UCSD-AML1 (cell line): ENCODE results near the gene FBXO9.
"Not testable (repeated sequence)": the region's sequence is repeated elsewhere in the genome, so short reads cannot be mapped to it uniquely, and the experiment has no call there.

ENCODE experiments used
- DNase-seq: peaks from one replicate; lab custom pipeline; 2025; ENCODE audit not compliant: unreplicated experiment; lab: John Stamatoyannopoulos, UW

The FBXO9 gene

DNA sequence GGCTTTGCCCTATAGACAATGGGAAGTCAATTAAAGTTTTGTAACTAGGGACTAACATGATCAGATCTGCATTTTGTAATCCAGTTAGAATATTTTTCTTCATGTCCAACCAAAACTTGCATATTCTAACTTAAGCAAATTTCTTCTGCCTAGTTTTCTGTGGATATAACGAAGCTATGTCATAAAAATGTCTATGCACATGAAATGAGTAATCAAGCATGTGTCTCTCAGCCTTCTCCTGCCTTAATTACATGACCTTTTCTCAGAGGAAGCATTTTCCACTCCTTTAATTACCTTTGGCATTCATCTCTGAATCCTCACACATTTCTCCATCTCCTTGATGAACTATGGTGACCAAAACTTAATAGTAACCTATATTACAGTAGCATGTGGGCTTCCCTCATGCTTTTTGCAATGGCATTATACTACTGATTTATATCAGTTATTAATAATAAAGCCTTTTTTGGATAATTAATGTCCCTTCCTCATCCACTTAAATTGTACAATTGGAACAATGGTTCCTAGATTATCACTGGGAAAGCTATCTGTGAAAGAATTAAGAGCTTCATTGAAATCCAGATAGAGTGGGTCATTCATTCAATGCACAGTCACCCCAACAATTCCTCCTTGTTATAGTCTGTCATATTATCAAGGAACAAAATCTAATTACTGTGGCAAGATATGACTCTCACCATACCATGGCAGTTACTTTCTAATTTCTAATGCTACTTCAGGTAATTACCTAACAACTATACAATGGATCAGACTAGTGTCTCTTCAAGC lies 19.1 kb upstream of the FBXO9 start:
- no peak for DNase-seq

DNA sequence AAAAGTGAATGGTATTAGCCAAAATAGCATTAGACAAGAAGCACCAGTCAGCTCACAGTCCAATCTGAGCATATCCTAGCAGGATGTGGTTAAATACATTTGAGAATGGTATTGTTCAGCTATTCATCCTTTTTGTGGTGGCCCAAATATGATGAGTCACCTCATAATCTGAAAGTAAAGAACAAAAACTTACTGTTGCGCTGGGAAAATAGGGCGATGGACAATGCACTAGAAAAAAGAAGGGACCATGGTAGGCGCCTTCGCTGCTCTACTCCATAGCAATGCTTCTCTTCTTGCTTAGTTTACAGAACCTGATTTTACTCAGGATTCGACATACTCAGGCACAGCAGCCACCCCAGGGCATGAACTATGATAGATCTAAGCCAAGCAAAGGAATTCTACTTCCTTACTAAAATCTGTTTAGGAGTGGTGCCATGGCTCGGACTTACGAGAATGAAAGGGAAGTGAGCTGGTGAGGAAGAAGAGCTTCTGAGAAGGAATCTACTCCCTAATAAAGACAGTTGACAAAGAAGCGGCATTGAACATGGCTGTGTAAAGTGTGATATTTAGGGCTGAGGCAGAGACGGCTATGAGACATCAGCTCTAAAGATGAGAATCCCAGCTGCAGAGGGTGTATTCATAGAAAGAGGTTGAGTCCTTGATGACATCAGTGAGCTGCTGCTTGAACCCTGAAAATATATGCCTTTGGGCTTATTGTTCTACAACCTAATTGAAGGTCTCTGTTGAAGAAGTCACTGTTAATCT lies 16.6 kb upstream of the FBXO9 start:
- no peak for DNase-seq

GRCh38 chr6:53049415-53049814 lies 15.8 kb upstream of the FBXO9 start:
- no peak for DNase-seq

- DNase-seq = not testable (repeated sequence)
Measured at GRCh38 chr6:53052152-53052551, 13.1 kb upstream of the FBXO9 start.

- no peak for DNase-seq
Measured at GRCh38 chr6:53054532-53054931, 10.7 kb upstream of the FBXO9 start.

GRCh38 chr6:53055873-53056272 lies 9.3 kb upstream of the FBXO9 start:
- no peak for DNase-seq

- no peak for DNase-seq
Measured at GRCh38 chr6:53056273-53056672, 8.9 kb upstream of the FBXO9 start.

DNA sequence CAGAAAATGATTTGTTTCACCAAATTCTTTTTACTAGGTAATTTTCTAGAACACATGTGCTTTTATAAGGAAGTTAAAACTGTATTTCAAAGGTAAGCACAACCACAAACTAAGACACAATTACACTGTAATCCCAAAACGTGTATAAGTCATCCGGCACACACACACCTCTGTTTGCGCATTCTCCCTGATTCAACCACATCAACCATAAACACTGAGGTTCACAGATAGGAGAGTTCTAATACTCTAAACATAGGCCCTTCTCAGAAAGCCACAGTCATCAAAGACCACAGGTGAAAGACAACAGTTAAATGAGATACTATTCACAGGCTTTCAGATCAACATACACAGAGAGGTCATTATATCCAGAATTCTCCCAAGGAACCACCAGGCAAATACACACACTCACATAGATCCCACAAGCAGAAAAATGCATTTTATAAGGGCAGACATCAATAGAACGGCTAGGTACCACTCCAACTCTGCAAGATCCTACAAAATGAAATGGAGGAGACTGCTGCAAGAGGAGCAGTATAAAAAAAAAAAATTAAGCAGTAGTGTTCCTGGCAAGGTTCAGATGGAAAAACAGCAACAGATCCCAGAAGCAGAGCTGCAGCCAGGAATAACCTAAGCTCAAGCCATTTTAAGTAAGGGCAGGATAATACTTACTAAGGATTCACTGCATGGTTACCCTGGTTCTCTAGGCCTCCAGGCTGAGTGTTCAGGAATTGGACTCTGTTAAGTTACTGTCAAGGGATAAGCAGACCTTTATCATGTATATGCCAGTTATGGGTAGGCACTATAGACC lies 6.6 kb upstream of the FBXO9 start:
- DNase-seq = no peak

GRCh38 chr6:53059648-53060589 lies 5.3 kb upstream of the FBXO9 start:
- DNase-seq = no peak

GRCh38 chr6:53062169-53062539 lies 3.0 kb upstream of the FBXO9 start:
- no peak for DNase-seq

- DNase-seq = not testable (repeated sequence)
Measured at GRCh38 chr6:53064255-53064654, 949 bp upstream of the FBXO9 start.

DNA sequence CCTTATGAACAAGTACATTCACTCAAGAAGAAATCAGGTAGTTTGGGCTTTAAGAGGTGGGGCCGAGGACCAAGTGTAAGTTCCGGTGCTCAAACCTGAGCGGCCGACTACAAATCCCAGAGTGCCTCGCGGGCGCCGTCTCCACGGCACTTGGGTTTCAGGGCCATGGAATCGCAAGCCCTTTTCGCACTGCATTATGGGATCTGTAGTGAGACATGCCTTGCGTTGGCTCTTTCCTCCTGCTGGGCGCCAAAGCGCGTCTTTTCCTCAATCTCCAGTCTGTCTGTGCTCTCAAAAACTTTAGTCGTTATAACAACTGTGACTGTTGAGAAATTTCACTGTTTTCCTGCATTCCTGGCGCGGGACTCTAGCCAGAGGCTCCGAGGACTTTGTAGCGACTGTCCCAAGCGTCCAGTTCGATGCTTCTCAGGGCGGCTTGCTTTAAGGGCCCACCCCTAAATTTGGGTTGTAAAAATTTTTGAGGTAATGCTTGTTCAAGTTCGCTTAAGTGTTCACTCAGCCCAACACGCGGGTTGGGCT lies 408 bp upstream of the FBXO9 start:
- DNase-seq = peak; percentile 92

DNA sequence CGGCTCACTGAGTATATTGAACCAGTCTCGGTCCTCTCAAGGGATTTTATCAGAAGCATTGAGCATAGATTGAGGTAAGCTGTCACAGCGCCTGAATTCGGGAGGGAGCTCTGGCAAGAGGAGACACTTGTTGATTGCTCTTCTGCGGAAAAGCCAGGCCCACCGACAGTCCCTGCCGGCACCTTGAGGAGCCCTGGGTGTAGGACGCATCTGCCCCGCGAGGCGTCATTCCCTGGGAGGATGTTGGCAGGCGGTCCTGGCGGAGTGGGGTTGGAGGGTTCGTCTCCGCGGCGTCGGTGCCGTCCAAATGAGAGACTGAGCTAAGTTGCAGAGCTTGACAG lies 843 bp downstream of the FBXO9 start:
- peak; percentile 60 for DNase-seq

GRCh38 chr6:53066874-53067706 lies 1.9 kb downstream of the FBXO9 start:
- no peak for DNase-seq

DNA sequence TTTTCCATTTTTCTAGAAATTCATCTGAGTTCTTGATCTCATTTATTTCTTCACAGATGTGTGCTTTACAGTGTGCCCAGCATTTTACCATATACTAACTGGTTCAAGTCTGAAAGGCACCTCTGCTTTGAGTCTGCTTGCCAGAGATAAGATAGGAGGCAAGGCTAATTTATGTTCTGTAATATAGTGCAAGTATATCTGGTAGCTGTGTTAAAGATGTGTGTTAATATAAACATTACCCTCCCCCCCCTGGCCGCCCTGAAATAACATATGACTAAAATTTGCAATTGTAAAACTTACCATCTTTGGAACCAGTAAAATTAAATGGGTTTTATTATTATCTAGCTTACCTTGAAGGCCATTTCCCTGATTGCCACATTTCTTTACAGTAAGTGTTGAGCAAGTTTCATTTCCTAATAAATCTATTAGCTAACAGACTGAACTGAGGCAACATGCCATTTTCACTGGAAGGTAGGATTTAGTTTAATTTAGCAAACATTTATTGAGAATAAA lies 2.7 kb downstream of the FBXO9 start:
- no peak for DNase-seq

- DNase-seq = no peak
Measured at GRCh38 chr6:53069427-53069826, 4.2 kb downstream of the FBXO9 start.

- DNase-seq = no peak
Measured at GRCh38 chr6:53070806-53071205, 5.6 kb downstream of the FBXO9 start.

GRCh38 chr6:53074347-53074746 lies 9.1 kb downstream of the FBXO9 start:
- DNase-seq = no peak

- no peak for DNase-seq
Measured at GRCh38 chr6:53080813-53081212, 15.6 kb downstream of the FBXO9 start.
